Measurements from ENCODE around the gene FNDC1. TPM values are rescaled to one million over a fixed set of nuclear protein-coding genes. Genes with fewer than 3 reads are reported as not detected.

FNDC1 gene
- total RNA-seq, 1 donor from 2014 or later: 0.09 TPM

- no peaks in the 10 kb centered on the region for H3K9me3 Mint-ChIP-seq
- no peaks in the 10 kb centered on the region for H3K4me1 Mint-ChIP-seq
- H3K27ac Mint-ChIP-seq (ENCODE audit: unreplicated experiment): no peak overlapping the region
- no peaks in the 10 kb centered on the region for H3K36me3 Mint-ChIP-seq (ENCODE audit: low read depth)
- H3K27me3 Mint-ChIP-seq (ENCODE audit: low read depth): peaks cover 15% of the 10 kb centered on the region
- TF ChIP-seq CTCF (conservative IDR thresholded peaks at IDR 0.05): no peak
- DNase-seq (ENCODE audit: low read depth, low spot score): no peak
- H3K4me3 Mint-ChIP-seq: no peak overlapping the region
Measured at GRCh38 chr6:159203304-159204005, 34.3 kb downstream of the FNDC1 start.

DNA sequence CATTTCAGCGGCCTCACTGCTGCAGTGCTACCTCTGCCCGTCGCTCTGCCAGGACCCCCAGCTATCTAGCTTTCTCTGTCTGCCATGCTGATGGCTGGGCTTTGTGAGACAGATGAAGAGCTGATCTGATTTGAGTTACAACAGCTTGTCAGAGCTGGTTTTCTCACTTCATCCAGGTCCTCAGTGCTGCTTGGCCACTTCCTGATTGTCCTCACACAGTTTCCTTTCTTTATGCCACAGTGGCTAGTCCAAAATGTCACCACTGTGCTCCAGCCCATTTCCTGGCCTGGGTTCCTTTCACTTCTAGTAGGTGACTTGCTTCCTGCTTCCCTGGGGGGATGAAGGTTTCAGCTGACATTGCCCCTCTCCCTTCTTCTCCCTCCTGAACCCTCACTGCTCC, 35.4 kb downstream of the FNDC1 start:
- Mint-ChIP-seq H3K4me3 (no peak overlapping the region), H3K27me3 (ENCODE audit: low read depth) (peaks cover 11% of the 10 kb centered on the region), H3K9me3 (no peaks in the 10 kb centered on the region), H3K4me1 (no peaks in the 10 kb centered on the region), H3K27ac (ENCODE audit: unreplicated experiment) (no peak overlapping the region), H3K36me3 (ENCODE audit: low read depth) (no peaks in the 10 kb centered on the region)
- DNase-seq (ENCODE audit: low read depth, low spot score): no peak
- no peak for TF ChIP-seq CTCF (conservative IDR thresholded peaks at IDR 0.05)

GRCh38 chr6:159212028-159212427, 42.8 kb downstream of the FNDC1 start:
- no peak for DNase-seq (ENCODE audit: low read depth, low spot score)
- Mint-ChIP-seq H3K27ac (ENCODE audit: unreplicated experiment) (no peak overlapping the region), H3K4me1 (peaks cover 4% of the 10 kb centered on the region), H3K27me3 (ENCODE audit: low read depth) (no peaks in the 10 kb centered on the region), H3K9me3 (peaks cover 3% of the 10 kb centered on the region), H3K36me3 (ENCODE audit: low read depth) (no peaks in the 10 kb centered on the region), H3K4me3 (no peak overlapping the region)
- no peak for TF ChIP-seq CTCF (conservative IDR thresholded peaks at IDR 0.05)

DNA sequence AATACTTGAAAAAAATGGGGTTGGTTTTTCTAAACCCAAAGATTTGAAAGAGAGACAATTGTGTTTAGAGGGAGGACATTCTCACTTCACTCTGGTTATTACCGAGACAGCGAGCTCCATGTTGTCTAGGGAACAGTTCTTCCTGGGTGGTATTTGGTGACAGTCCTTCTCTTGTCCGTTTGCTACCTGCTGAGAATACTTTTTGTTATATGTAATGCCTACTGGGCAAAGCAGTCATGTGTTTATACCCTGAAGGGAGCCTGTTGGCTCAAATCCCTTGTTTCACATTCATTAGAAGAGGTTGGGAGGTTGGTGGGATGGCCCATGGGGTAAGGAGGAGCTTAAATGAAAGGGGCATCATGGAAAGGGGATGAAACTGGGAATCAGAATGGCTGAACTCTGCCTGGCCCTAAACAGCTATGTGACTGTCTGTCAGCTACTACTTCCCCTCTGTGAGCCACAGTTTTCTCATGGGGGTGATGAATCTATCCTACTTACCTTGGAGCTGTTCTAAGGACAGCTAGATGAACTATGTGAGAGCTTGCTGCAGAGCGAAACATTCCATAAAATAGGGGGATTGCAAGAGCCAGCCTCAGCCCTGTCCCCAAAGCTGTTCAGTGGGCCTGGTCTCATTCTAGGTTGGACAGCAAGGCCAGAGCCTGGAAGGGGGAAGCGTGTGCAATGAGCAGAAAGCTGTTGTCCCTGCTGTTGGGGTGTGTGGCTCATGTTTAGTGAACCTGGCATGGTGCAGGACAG, 43.5 kb downstream of the FNDC1 start:
- DNase-seq (ENCODE audit: low read depth, low spot score): no peak
- no peak overlapping the region for H3K27ac Mint-ChIP-seq (ENCODE audit: unreplicated experiment)

DNA sequence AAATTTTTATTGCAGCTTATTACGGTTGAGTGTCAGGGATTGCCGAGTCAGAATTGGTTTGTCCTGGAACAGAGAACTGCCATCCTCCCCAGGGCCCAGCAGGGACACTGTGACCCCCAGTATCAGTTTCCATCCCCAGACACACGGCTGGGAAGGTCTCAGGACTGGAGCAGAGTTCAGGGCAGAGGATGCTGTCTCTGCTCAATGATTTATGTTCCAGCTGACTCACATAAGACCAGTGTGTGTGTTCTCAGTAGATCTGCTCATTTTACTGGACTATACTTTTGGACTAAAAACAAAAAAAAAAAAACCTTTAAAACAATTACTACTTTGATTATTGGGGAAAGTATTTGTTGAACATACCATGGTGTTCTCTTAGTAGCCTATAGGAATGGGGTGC, 44.2 kb downstream of the FNDC1 start:
- no peak for DNase-seq (ENCODE audit: low read depth, low spot score)
- Mint-ChIP-seq H3K36me3 (ENCODE audit: low read depth) (no peaks in the 10 kb centered on the region), H3K27ac (ENCODE audit: unreplicated experiment) (no peak overlapping the region), H3K4me3 (no peak overlapping the region), H3K9me3 (peaks cover 3% of the 10 kb centered on the region), H3K27me3 (ENCODE audit: low read depth) (peaks cover 5% of the 10 kb centered on the region), H3K4me1 (peaks cover 4% of the 10 kb centered on the region)
- TF ChIP-seq CTCF (conservative IDR thresholded peaks at IDR 0.05): no peak

More for the DNA sequence above, 43.5 kb downstream of the FNDC1 start:
- no peak overlapping the region for H3K4me3 Mint-ChIP-seq
- H3K9me3 Mint-ChIP-seq: peaks cover 3% of the 10 kb centered on the region
- peaks cover 2% of the 10 kb centered on the region for H3K27me3 Mint-ChIP-seq (ENCODE audit: low read depth)
- H3K4me1 Mint-ChIP-seq: peaks cover 4% of the 10 kb centered on the region
- no peak for TF ChIP-seq CTCF (conservative IDR thresholded peaks at IDR 0.05)
- H3K36me3 Mint-ChIP-seq (ENCODE audit: low read depth): no peaks in the 10 kb centered on the region

All from neural crest cell (in vitro differentiated cells).